GM19025 (cell line): ENCODE results near the gene ZNF441.
"Not testable (repeated sequence)": the region's sequence is repeated elsewhere in the genome, so short reads cannot be mapped to it uniquely, and the experiment has no call there.

ENCODE experiments used
- ATAC-seq: cut with Tn5 transposase; IDR thresholded peaks from one replicate; pipeline ENCODE4 v1.9.1; 2021; ENCODE audit warnings: mild to moderate bottlenecking, low read depth, moderate library complexity; ENCODE audit not compliant: unreplicated experiment

The ZNF441 gene

DNA sequence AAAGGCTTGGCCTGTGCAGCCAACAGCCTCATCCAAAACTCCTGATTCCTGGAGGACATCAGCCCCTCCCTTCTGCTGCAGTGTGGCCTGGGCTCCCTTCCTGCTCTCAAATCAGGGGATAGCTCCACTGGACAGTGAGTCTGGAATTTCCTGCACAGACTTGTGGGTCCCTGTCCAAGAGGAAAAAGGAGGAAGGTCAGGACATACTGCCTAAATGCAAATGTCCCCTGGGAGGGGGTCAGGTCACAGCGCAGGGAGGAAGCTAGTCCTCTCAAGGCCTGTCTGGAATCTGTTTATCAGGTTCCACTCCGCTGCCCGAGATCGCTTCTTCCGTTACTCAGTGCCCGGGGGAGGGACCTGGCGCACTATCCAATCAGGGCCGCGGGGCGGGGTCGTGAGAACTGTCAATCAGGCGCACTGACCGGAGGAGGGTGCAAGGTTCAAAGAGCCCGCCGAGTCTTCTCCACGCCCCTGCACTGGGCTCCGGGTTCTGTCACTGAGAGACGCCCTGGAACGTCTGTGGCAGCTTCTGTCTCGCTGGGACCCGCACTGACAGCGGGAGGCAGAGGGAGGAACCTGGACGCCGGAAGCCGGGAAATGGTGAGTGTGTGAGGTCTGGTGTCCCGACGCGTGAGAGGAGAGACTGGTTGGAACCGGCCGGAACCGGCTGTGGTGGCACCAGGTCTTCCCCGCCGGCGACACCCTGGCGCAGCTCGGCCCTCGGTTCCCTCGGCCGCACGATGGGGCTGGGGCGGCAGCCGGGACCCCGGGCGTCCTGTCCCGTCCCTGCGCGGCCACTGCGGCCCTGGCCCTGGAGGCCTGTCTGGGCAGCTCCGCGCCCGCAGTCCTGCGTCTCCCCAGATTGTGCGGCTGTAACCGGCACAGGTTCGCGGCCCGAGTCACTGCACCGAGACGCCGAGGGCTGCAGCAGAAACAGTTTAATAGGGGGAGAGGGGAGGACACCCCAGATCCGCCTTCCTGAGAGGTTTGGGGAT lies at the start of gene ZNF441:
Gene ZNF441, plus strand, starts transcription at position 404 of the 995 bp plus-strand sequence. Its CDS starts 194 bp downstream, at position 598.
- peak; percentile 90 for ATAC-seq

GRCh38 chr19:11721681-11722080 lies 45.1 kb upstream of the ZNF441 start:
- ATAC-seq = no peak

DNA sequence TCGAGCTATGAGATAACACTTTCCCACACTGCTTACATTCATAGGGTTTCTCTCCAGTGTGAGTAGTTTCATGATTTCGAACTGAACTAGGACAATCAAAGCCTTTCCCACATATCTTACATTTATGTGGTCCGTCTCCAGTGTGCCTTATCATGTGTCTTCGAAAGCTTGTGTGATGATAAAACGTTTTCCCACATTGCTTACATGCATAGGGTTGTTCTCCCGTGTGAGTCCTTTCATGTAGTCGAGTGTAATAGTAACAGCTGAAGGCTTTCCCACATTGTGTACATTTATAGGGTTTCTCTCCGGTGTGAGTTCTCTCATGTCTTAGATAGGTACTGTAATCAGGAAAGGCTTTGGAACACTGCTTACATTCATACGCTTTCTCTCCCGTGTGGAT lies 44.4 kb upstream of the ZNF441 start:
- no peak for ATAC-seq

GRCh38 chr19:11729586-11729985 lies 37.2 kb upstream of the ZNF441 start:
- no peak for ATAC-seq

DNA sequence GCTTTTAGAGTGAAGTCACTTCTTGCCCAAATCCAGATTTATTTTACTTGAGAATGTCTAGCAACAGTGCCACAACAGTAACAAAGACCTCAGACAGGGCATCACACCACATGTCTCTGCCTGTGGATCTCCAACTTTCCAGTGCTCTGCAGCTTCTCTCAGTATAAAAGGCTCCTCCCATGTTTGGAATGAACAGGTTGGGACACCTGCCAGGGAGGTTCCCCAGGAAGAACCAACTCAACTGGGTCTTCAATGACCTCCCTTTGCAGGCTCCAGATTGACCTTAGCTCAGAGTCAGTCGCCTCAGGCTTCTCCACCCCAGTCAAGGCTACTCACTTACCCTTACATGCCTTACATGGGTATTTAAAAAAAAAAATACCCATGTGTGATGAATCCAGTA lies 31.4 kb upstream of the ZNF441 start:
- ATAC-seq = no peak

- ATAC-seq = no peak
Observed at GRCh38 chr19:11736696-11737095, 30.1 kb upstream of the ZNF441 start.

- ATAC-seq = peak; percentile 30
Observed at GRCh38 chr19:11737964-11738745, 28.6 kb upstream of the ZNF441 start.

GRCh38 chr19:11738746-11739620 lies 27.8 kb upstream of the ZNF441 start, which contains the start of gene ZNF823:
ZNF823 (minus strand) TSS chr19:11738946; CDS start chr19:11738819, 127 bp downstream.
- ATAC-seq = peak; percentile 86

- ATAC-seq = no peak
Observed at GRCh38 chr19:11745869-11746268, 20.9 kb upstream of the ZNF441 start.

- no peak for ATAC-seq
Observed at GRCh38 chr19:11747277-11747676, 19.5 kb upstream of the ZNF441 start.

- no peak for ATAC-seq
Observed at GRCh38 chr19:11749751-11750150, 17.0 kb upstream of the ZNF441 start.

DNA sequence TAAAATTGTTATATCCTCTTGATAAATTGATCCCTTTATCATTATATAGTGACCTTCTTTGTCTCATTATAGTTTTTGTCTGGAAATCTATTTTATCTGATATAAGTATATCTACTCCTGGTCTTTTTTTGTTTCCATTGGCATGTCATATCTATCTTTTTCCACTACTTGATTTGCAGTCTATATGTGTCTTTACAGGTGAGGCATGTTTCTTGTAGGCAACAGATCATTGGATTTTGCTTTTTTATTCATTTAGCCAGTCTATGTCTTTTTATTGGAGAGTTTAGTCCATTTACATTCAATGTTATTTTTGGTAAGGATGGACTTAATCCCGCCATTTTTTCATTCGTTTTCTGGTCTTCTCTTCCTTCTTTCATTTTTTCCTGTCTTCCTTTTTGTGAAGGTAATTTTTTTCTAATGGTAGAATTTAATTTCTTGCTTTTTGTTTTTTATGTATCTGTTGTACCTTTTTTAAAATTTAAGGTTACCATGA lies 14.5 kb upstream of the ZNF441 start:
- no peak for ATAC-seq

DNA sequence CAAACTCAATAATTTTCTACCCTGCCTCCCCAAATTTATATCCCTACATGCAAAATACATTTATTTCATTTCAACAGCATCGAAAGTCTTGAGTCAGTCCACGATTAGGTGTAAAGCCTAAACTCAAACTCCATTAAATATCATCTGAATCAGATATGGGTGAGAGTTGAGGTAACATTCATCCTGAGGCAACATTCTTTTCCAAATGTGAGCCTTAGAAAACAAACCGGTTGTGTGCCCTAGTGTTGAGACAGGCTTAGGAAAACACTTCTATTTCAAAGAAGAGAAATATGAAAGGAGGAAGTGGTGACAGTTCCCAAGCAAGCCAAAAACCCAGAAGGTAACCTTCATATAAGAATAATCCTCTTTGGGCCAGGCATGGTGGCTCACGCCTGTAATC lies 12.1 kb upstream of the ZNF441 start:
- ATAC-seq = no peak

DNA sequence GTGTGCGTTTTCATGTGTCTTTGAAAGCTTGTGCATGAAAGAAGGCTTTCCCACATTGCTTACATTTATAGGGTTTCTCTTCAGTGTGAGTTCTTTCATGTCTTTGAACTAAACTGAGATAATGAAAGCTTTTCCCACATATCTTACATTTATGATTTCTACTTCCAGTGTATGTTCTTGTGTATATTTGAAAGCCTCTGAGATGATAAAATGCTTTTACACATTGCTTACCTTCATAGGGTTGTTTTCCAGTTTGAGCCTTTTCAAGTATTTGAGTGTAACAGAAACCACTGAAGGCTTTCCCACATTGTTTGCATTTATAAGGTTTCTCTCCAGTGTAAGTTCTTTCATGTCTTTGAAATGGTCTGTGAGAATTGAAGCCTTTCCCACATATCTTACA lies 9.8 kb upstream of the ZNF441 start:
- ATAC-seq = no peak

DNA sequence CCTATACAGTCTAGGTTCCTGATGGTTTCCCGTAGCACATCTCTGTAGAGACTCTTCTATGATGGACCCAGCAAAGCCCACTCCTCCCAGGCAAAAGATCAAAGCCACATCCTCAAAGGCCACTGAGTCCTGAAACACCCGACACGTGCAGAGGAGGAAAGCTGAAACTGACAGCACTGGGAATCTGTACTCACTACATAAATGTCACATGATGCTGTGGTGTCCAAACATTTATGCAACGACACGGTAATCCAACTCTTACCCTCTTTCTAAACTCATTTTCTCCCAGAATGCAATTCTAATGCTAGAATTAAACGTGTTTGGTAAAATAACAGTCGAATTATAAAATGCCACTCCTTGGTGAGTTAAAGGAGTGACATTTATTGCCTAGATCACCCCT lies 7.0 kb upstream of the ZNF441 start:
- ATAC-seq = no peak

- no peak for ATAC-seq
Observed at GRCh38 chr19:11763117-11763516, 3.7 kb upstream of the ZNF441 start.

DNA sequence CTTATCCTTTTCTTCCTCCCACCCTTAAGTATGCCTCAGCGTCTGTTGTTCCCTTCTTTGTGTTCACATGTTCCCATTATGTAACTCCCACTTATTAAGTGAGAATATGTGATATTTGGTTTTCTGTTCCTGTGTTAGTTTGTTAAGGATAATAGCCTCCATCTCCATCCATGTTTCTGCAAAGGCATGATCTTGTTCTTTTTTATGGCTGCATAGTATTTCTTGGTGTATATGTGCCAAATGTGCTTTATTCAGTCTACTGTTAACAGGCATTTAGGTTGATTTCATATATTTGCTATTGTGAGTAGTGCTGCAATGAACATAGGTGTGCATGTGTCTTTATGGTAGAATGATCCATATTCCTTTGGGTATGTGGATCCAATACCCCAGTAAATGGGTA lies 3.2 kb upstream of the ZNF441 start:
- no peak for ATAC-seq

- ATAC-seq = peak; percentile 30
Observed at GRCh38 chr19:11767633-11768133, 883 bp downstream of the ZNF441 start.

DNA sequence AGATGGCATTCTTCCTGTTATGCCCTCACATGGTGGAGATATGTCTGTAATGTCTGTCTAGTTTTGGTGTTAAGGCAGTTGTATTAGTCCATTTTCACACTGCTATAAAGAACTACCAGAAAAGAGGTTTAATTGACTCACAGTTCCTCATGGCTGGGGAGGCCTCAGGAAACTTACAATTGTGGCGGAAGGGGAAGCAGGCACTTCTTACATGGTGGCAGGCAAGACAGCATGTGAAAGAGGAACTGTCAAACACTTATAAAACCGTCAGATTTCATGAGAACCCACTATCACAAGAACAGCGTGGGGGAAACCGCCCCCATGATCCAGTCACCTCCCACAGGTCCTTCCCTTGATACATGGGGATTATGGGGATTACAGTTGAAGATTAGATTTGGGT lies 3.2 kb downstream of the ZNF441 start:
- ATAC-seq = no peak

DNA sequence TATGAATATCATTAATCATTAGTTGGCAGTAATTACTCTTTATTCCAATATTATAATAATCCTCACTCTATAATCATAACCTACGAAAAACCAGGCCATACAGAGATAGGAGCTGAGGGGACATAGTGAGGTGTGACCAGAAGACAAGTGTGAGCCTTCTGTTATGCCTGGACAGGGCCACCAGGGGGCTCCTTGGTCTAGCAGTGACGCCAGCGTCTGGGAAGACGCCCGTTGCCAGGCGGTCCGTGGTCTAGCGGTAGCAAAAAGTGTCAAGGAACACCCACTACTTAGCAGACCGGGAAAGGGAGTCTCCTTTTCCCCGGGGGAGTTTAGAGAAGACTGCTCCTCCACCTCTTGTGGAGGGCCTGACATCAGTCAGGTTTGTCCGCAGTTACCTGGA lies 4.7 kb downstream of the ZNF441 start:
- ATAC-seq = not testable (repeated sequence)
